GM12865 (cell line): Measurements from ENCODE around the gene POLR3GL.

ENCODE experiments used
- DNase-seq: peaks from one replicate; pipeline ENCODE4 v3.0.0; 2010; ENCODE audit warnings: low read depth
- H3K4me3 ChIP-seq: 2 replicates; pipeline ENCODE4 v1.5.1; 2011; ENCODE audit warnings: mild to moderate bottlenecking, low read depth, low read length, control low read depth
- CTCF ChIP-seq: IDR thresholded peaks from 2 replicates; pipeline ENCODE4 v1.5.1; 2011; ENCODE audit warnings: low read length, control low read depth, low read depth, inconsistent platforms; ENCODE audit not compliant: insufficient read depth; ENCODE audit errors: missing control alignments

POLR3GL gene

GRCh38 chr1:145996433-145997015 lies 32.0 kb downstream of the POLR3GL start, which contains the start of gene TXNIP:
Gene TXNIP, minus strand, starts transcription at chr1:145996579. Its CDS starts 313 bp downstream, at chr1:145996266.
- TF ChIP-seq CTCF: no peak
- DNase-seq: peak; percentile 92
- H3K4me3 ChIP-seq: peak within 1 kb of the TSS; percentile 64

- peak overlapping the region; percentile 64 for H3K4me3 ChIP-seq
- DNase-seq: peak; percentile 50
- TF ChIP-seq CTCF: no peak
These were observed 32.7 kb downstream of the POLR3GL start for GRCh38 chr1:145997016-145997717.

GRCh38 chr1:145997718-145998023 lies 33.2 kb downstream of the POLR3GL start:
- DNase-seq: no peak

GRCh38 chr1:145999321-146000024 lies 35.0 kb downstream of the POLR3GL start:
- no peak for TF ChIP-seq CTCF
- DNase-seq: peak; percentile 18
- no peak overlapping the region for H3K4me3 ChIP-seq

More at GRCh38 chr1:145997718-145998023, 33.2 kb downstream of the POLR3GL start:
- TF ChIP-seq CTCF: no peak
- H3K4me3 ChIP-seq: peak overlapping the region; percentile 64; the same call in 1 of the 2 replicates

- no peak for TF ChIP-seq CTCF
- H3K4me3 ChIP-seq: no peak overlapping the region
These were observed 37.2 kb downstream of the POLR3GL start for GRCh38 chr1:146001709-146002108.

GRCh38 chr1:146007489-146008133 lies 43.1 kb downstream of the POLR3GL start:
- no peak for DNase-seq
- H3K4me3 ChIP-seq: no peak overlapping the region
- TF ChIP-seq CTCF: no peak

More at GRCh38 chr1:146001709-146002108, 37.2 kb downstream of the POLR3GL start:
- no peak for DNase-seq
